Epithelial cell of esophagus (primary cell): ENCODE measurements around the gene RSPO4.

Experiments
- DNase-seq: peaks from one replicate; pipeline ENCODE4 v3.0.0; 2010; ENCODE audit warnings: low read depth
- H3K4me3 ChIP-seq: 2 replicates; pipeline ENCODE4 v1.5.1; 2011; ENCODE audit warnings: mild to moderate bottlenecking, low read length, control low read depth
- CTCF ChIP-seq: IDR thresholded peaks from 2 replicates; pipeline ENCODE4 v1.5.1; 2011; ENCODE audit warnings: low read depth, mild to moderate bottlenecking, low read length, control low read depth, inconsistent platforms; ENCODE audit not compliant: insufficient read depth; ENCODE audit errors: missing control alignments

The RSPO4 gene

DNA sequence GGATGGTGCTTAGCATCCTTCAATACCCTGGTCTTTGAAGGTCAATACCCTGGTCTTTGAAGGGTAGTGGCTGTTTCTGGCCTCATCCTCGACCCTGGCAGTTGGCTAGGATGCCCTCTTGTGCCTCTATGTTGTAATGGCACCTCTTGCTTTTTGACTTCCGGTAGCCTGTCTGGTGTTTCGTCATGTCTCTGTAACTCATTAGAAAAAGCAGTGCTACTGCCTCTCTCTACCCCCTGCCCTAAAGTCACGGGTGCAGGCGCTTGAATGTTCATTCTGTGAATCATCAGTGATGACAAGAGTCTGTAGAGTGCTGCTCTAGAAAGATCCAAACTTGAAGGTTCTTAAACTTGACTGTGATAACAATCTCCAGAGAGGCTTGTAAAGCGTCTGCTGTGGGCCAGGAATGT, 28.3 kb downstream of the RSPO4 start:
- DNase-seq: peak; percentile 53
- H3K4me3 ChIP-seq: no peak overlapping the region
- TF ChIP-seq CTCF: peak; percentile 60

GRCh38 chr20:972256-972655, 29.9 kb downstream of the RSPO4 start:
- DNase-seq: no peak
- TF ChIP-seq CTCF: no peak
- H3K4me3 ChIP-seq: no peak overlapping the region

DNA sequence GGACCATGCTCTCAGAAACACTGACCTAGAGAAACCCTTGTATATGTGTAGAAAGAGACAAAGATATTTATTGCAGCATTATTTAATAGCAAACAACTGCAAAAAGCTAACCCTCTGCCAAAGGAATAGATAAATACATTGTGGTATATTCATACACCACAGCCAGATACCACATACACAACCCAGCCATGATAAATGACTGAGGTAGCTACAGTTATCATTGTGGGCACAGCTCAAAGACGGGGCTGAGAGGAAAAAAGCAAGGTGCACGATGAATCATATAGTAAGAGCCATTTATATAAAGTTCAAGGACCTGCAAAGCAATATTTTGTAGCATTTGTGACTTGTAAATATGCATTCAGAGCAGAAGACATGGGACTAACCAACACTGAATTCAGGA, 30.8 kb downstream of the RSPO4 start:
- no peak for TF ChIP-seq CTCF
- no peak for DNase-seq
- no peak overlapping the region for H3K4me3 ChIP-seq

- DNase-seq: no peak
- TF ChIP-seq CTCF: no peak
- no peak overlapping the region for H3K4me3 ChIP-seq
These were observed 32.2 kb downstream of the RSPO4 start for GRCh38 chr20:969868-970267.

DNA sequence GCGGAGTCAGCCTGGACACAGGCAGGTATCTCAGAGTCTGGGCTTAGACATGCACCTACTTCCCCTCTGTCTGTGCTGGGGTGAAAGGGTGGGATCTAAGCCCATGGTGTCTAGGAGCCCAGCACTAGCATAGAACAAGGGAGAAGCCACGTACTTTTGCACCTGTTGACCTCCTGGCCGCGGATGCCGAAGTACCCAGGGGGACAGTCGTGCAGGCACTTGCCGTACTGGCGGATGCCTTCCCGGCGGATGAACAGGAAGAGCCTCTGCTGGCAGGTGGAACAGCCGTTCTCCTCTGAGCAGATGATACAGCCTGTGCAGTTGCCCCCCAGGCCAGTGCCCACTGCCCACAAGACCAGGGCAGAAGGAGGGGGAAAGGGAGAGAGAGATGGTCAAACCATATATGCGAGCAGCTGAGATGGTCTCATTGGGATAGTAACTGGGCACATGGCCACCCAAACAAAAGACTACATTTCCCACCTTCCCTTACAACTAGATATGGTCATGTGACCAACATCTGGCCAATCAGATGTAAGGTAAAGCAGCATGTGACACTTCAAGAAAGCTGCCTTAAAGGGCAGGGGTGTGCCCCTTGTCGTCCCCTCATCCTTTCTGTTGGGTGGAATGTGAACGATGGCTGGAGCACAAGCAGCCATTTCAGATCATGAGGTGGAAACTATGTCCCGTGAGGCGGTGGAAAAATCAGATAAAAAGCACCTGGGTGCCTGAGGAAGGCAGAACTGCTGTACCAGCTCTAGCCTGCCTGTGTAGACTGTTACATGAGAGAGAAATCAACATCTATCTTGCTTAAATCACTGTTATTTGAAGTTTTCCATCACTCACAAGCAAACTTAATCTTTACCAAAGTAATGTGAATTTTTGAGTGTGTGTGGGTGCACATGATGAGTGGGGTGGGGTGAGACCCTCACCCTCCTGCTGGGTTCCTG, 34.0 kb downstream of the RSPO4 start:
- peak; percentile 13 for DNase-seq
- no peak for TF ChIP-seq CTCF
- no peak overlapping the region for H3K4me3 ChIP-seq

DNA sequence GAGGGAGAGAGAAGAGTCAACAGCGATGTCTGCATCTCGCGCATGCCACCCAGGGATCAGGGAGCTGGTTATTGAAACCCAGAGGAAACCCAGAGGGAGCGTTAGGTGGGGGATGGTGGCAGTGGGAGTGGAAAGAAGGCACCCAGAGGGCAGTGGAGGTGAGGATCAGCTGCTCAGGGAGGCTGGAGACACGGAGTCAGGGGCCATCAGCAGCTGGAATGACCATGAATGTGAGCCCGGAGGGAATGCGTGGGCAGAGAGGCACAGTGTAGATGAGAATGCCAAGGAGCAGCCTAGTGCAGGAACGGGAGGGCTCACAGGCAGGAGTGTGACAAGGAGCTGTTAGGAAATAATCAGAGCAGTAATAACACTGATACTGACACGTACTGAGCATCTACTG, 36.2 kb downstream of the RSPO4 start:
- no peak for DNase-seq
- no peak overlapping the region for H3K4me3 ChIP-seq
- TF ChIP-seq CTCF: no peak

- TF ChIP-seq CTCF: no peak
- no peak overlapping the region for H3K4me3 ChIP-seq
- no peak for DNase-seq
These were observed 38.3 kb downstream of the RSPO4 start for GRCh38 chr20:963795-964194.
